GM12878 (cell line): ENCODE results near the gene TLX2. TPM values are rescaled to one million over a fixed set of nuclear protein-coding genes. Genes with fewer than 3 reads are reported as not detected.

Experiments
- ATAC-seq: fragments of 200-7000 bp; cut with Tn5 transposase; 3 replicates; pipeline ENCODE4 v1.9.1; 2020; ENCODE audit warnings: mild to moderate bottlenecking, moderate library complexity
- BruUV-seq: library from RNA; stranded (reverse); fragments of 400-500 nt; replicated peaks from 2 replicates; lab custom pipeline; 2021; lab: Mats Ljungman, UMichigan
- CTCF ChIA-PET: fragments of 300-600 bp; sonication (Branson Sonifier 250); formaldehyde crosslinking; extraction: SDS; loops from one replicate; lab custom pipeline; 2021; ENCODE audit warnings: inconsistent platforms; lab: Yijun Ruan, JAX
- POLR2A ChIA-PET: fragments of 350-600 bp; formaldehyde crosslinking; extraction: SDS; loops from one replicate; lab custom pipeline; 2021; ENCODE audit warnings: inconsistent platforms; lab: Charles Lee
- RAD21 ChIA-PET: fragments of 300-600 bp; sonication (Branson Sonifier 250); formaldehyde crosslinking; loops from one replicate; lab custom pipeline; 2023; ENCODE audit warnings: antibody characterized with exemption; ENCODE audit not compliant: unreplicated experiment; lab: Charles Lee
- SMC1A ChIA-PET: fragments of 300-600 bp; sonication (Branson Sonifier 250); formaldehyde crosslinking; loops from one replicate; lab custom pipeline; 2023; ENCODE audit not compliant: unreplicated experiment, uncharacterized antibody; lab: Charles Lee
- DNase-seq: peaks from one replicate; pipeline ENCODE4 v3.0.0-alpha.2; 2011; ENCODE audit warnings: low read depth, low spot score
- FAIRE-seq: peaks from 3 replicates; lab custom pipeline; 2011; peaks lifted over from hg19 to GRCh38; lab: Jason Lieb, UNC
- H2AFZ ChIP-seq: 2 replicates; pipeline ENCODE4 v1.6.0; 2011; ENCODE audit warnings: low read depth, low read length, control low read depth; ENCODE audit not compliant: control insufficient read depth
- H3K27ac ChIP-seq: 2 replicates; pipeline ENCODE4 v1.5.1; 2011; ENCODE audit warnings: control low read depth; ENCODE audit not compliant: control insufficient read depth, insufficient read depth
- H3K27me3 ChIP-seq, 2 experiments: replicated peaks in 1 of 2; 2 replicates each; pipeline versions ENCODE4 v1.6.0 to v1.6.1; 2011; ENCODE audit warnings: low read length in 1 of 2; ENCODE audit not compliant: control insufficient read depth in 2 of 2, insufficient read depth in 2 of 2
- H3K36me3 ChIP-seq, 2 experiments: 2 replicates each; pipeline ENCODE4 v1.5.1; 2011; ENCODE audit warnings: low read length in 1 of 2; ENCODE audit not compliant: control insufficient read depth in 2 of 2, insufficient read depth in 2 of 2
- H3K4me1 ChIP-seq: 2 replicates; pipeline ENCODE4 v1.6.1; 2011; ENCODE audit warnings: mild to moderate bottlenecking, low read length, moderate library complexity, mixed read lengths; ENCODE audit not compliant: control insufficient read depth, insufficient read depth
- H3K4me2 ChIP-seq: 2 replicates; pipeline ENCODE4 v1.6.0; 2011; ENCODE audit warnings: control low read depth; ENCODE audit not compliant: control insufficient read depth, insufficient read depth
- H3K4me3 ChIP-seq: fragments of 200-600 bp; sonication (generic); 2 replicates; pipeline ENCODE4 v1.5.1; 2016
- H3K79me2 ChIP-seq: 2 replicates; pipeline ENCODE4 v1.6.0; 2011; ENCODE audit warnings: low read length; ENCODE audit not compliant: control insufficient read depth, insufficient read depth
- H3K9ac ChIP-seq: 2 replicates; pipeline ENCODE4 v1.8.0; 2011; ENCODE audit warnings: low read length, control low read depth, mixed read lengths; ENCODE audit not compliant: control insufficient read depth, insufficient read depth
- H3K9me3 ChIP-seq: replicated peaks from 3 replicates; pipeline ENCODE4 v1.5.1; 2011; ENCODE audit warnings: mild to moderate bottlenecking, low read length; ENCODE audit not compliant: control insufficient read depth, insufficient read depth
- H4K20me1 ChIP-seq: 2 replicates; pipeline ENCODE4 v1.6.0; 2011; ENCODE audit not compliant: control insufficient read depth, insufficient read depth
- ATF7 ChIP-seq: fragments of 450-650 bp; IDR thresholded peaks from 2 replicates; pipeline ENCODE4 v1.6.1; 2016; ENCODE audit warnings: low read depth, mild to moderate bottlenecking
- CREB1 ChIP-seq: IDR thresholded peaks from 2 replicates; pipeline ENCODE4 v1.6.1; 2012; ENCODE audit warnings: low read depth, mild to moderate bottlenecking, inconsistent platforms
- HDAC6 ChIP-seq: fragments of 200-600 bp; sonication (generic); IDR thresholded peaks from one replicate; pipeline ENCODE4 v1.8.0; 2017; ENCODE audit warnings: antibody characterized with exemption; ENCODE audit not compliant: unreplicated experiment
- NFIC ChIP-seq: IDR thresholded peaks from 2 replicates; pipeline ENCODE4 v1.6.1; 2012; ENCODE audit warnings: low read depth, mild to moderate bottlenecking, inconsistent platforms, low read length, moderate library complexity
- RFX5 ChIP-seq: IDR thresholded peaks from 2 replicates; pipeline ENCODE4 v1.6.1; 2011; ENCODE audit warnings: low read depth, low read length, improper control_type of control experiment
- SMAD5 ChIP-seq: IDR thresholded peaks from 2 replicates; pipeline ENCODE4 v1.6.1; 2016; ENCODE audit warnings: antibody characterized with exemption, low read depth
- SUPT20H ChIP-seq: IDR thresholded peaks from 2 replicates; pipeline ENCODE4 v1.6.1; 2011; ENCODE audit warnings: low read depth, mild to moderate bottlenecking, low read length, moderate library complexity, borderline replicate concordance; ENCODE audit not compliant: control insufficient read depth
- TARDBP ChIP-seq: IDR thresholded peaks from 2 replicates; pipeline ENCODE4 v1.6.1; 2016; ENCODE audit warnings: borderline replicate concordance
- ZNF384 ChIP-seq: IDR thresholded peaks from 2 replicates; pipeline ENCODE4 v1.6.1; 2012; ENCODE audit warnings: low read depth, mild to moderate bottlenecking, low read length, improper control_type of control experiment, borderline replicate concordance
- WGBS: methylation state at CpG from one replicate; pipeline ENCODE4 v1.1.6; 2016; ENCODE audit warnings: low lambda C conversion rate; ENCODE audit not compliant: insufficient replicate concordance, insufficient coverage; ENCODE audit errors: missing lambda C conversion rate; 5-methylcytosine and 5-hydroxymethylcytosine counted together
- in situ Hi-C: fragments of 300-500 bp; cut with MboI; formaldehyde crosslinking; loops from 9 replicates; pipeline ENCODE4 v1.14.3; 2018; ENCODE audit warnings: mixed read lengths
- intact Hi-C: fragments of 100-400 bp; cut with micrococcal nuclease; formaldehyde crosslinking; loops from one replicate; pipeline ENCODE4 v1.14.2; 2022; ENCODE audit not compliant: unreplicated experiment
- polyA plus RNA-seq, 11 experiments: library from polyadenylated mRNA; depleted of rRNA in 4 of 11; unstranded in 6 of 11; stranded (reverse) in 5 of 11; fragments of >200 nt; fragmentation: Nextera tagmentation in 4 of 11; fragmentation: Illumina TruSeq in 1 of 11; extraction: Ambion mirVana in 4 of 11; extraction: Trizol in 1 of 11; gene quantifications; 1 replicate in 1 of 11; 2 replicates in 10 of 11; pipeline versions ENCODE4 v1.2.1 to v1.2.3, GENCODE V29; 2011 to 2016; ENCODE audit warnings: inconsistent platforms in 2 of 11, missing spikeins in 2 of 11, low read depth in 1 of 11
- total RNA-seq, 4 experiments: library from RNA; depleted of rRNA in 3 of 4; stranded (reverse); fragments of >200 nt in 3 of 4; fragmentation: Illumina TruSeq in 1 of 4; extraction: Trizol in 1 of 4; gene quantifications; 2 replicates each; pipeline versions ENCODE4 v1.2.1 to v1.2.3, GENCODE V29; 2013 to 2021
- TF ChIP-seq, protein P1 (sequence below): fragments of 150-350 bp; IDR thresholded peaks from 2 replicates; pipeline ENCODE4 v1.6.1; 2014; ENCODE audit warnings: mild to moderate bottlenecking, low read depth, low read length
- TF ChIP-seq, protein P2 (sequence below): fragments of 450-650 bp; IDR thresholded peaks from 2 replicates; pipeline ENCODE4 v1.6.1; 2017; ENCODE audit warnings: low read depth, mild to moderate bottlenecking, moderate library complexity
- TF ChIP-seq, protein P3 (sequence below): IDR thresholded peaks from 2 replicates; pipeline ENCODE4 v1.6.1; 2011; ENCODE audit warnings: low read depth, low read length, improper control_type of control experiment, borderline replicate concordance
- TF ChIP-seq, protein P4 (sequence below): IDR thresholded peaks from 2 replicates; pipeline ENCODE4 v1.6.1; 2012; ENCODE audit warnings: mild to moderate bottlenecking, low read depth, low read length

The TLX2 gene
- total and polyA plus RNA-seq, 10 of the 15 experiments (the other 5 are each of a cell fraction or from before 2014, with no cell fraction given) = 0.06 to 5.5 (median 3.6) TPM; not detected in 1

DNA sequence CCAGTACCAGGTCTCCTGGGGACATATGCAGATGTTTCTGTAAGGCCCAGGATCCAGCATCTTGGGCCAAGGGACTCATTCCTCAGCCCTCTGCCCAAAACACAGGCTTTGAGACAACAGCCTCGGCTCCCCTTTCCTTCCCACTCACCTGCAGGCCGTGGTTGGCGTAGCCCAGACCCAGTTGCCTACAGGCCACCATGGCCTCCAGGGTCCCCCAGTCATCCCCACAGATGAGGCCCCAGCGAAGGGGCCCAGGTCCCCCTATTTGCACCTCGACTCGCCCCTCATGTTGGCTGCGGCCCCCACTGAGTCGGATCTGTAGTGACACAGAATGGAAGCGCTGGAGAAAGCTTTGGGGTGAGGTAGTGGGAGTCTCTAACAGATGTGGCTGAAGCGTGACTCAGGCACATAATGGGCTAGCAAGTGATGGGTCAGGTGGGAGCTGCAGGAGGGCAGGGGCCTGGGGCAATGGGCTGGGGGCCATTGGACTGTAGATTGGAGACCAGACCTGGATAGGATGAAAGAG lies 21.3 kb downstream of the TLX2 start:
- no peak overlapping the region for H3K4me2 ChIP-seq
- no peaks in the 10 kb centered on the region for H3K27me3 ChIP-seq
- peaks cover 16% of the 10 kb centered on the region for H3K79me2 ChIP-seq
- intact Hi-C loops = no loop called here
- ChIA-PET CTCF (interaction anchor here (1.0 to 10.4 kb wide), 2 partner anchors 30 to 49 kb away, joined by 3 to 135 read pairs; partner anchors contain the start of gene PCGF1), POLR2A (no interaction called here), SMC1A (interaction anchor here (9.9 kb wide), 1 partner anchor 51 kb away, joined by 208 read pairs; no protein-coding TSS in a partner anchor), RAD21 (no interaction called here)
- H3K4me3 ChIP-seq = no peak overlapping the region
- H3K4me1 ChIP-seq = peaks cover 28% of the 10 kb centered on the region
- H2AFZ ChIP-seq = no peak overlapping the region
- DNase-seq (no peak), ATAC-seq (no peak), FAIRE-seq (no peak)
- peaks cover 8 to 26% of the 10 kb centered on the region in 2 experiments for H3K36me3 ChIP-seq
- in situ Hi-C loops = no loop called here
- H4K20me1 ChIP-seq = no peaks in the 10 kb centered on the region
- H3K9me3 ChIP-seq = no peaks in the 10 kb centered on the region
- no peak overlapping the region for H3K9ac ChIP-seq
- BruUV-seq = no TSS peak
- WGBS = 78% methylated on average over 10 of the region's 10 CpGs
- no peak overlapping the region for H3K27ac ChIP-seq
- TF ChIP-seq CREB1 (no peak), TARDBP (no peak), RFX5 (no peak), SUPT20H (no peak), ZNF384 (no peak), NFIC (no peak), SMAD5 (no peak), ATF7 (no peak), HDAC6 (no peak)
- TF ChIP-seq, protein P1, sequence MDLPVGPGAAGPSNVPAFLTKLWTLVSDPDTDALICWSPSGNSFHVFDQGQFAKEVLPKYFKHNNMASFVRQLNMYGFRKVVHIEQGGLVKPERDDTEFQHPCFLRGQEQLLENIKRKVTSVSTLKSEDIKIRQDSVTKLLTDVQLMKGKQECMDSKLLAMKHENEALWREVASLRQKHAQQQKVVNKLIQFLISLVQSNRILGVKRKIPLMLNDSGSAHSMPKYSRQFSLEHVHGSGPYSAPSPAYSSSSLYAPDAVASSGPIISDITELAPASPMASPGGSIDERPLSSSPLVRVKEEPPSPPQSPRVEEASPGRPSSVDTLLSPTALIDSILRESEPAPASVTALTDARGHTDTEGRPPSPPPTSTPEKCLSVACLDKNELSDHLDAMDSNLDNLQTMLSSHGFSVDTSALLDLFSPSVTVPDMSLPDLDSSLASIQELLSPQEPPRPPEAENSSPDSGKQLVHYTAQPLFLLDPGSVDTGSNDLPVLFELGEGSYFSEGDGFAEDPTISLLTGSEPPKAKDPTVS = no peak
- TF ChIP-seq, protein P2, sequence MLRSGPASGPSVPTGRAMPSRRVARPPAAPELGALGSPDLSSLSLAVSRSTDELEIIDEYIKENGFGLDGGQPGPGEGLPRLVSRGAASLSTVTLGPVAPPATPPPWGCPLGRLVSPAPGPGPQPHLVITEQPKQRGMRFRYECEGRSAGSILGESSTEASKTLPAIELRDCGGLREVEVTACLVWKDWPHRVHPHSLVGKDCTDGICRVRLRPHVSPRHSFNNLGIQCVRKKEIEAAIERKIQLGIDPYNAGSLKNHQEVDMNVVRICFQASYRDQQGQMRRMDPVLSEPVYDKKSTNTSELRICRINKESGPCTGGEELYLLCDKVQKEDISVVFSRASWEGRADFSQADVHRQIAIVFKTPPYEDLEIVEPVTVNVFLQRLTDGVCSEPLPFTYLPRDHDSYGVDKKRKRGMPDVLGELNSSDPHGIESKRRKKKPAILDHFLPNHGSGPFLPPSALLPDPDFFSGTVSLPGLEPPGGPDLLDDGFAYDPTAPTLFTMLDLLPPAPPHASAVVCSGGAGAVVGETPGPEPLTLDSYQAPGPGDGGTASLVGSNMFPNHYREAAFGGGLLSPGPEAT = no peak
- TF ChIP-seq, protein P3, sequence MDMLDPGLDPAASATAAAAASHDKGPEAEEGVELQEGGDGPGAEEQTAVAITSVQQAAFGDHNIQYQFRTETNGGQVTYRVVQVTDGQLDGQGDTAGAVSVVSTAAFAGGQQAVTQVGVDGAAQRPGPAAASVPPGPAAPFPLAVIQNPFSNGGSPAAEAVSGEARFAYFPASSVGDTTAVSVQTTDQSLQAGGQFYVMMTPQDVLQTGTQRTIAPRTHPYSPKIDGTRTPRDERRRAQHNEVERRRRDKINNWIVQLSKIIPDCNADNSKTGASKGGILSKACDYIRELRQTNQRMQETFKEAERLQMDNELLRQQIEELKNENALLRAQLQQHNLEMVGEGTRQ = no peak
- TF ChIP-seq, protein P4, sequence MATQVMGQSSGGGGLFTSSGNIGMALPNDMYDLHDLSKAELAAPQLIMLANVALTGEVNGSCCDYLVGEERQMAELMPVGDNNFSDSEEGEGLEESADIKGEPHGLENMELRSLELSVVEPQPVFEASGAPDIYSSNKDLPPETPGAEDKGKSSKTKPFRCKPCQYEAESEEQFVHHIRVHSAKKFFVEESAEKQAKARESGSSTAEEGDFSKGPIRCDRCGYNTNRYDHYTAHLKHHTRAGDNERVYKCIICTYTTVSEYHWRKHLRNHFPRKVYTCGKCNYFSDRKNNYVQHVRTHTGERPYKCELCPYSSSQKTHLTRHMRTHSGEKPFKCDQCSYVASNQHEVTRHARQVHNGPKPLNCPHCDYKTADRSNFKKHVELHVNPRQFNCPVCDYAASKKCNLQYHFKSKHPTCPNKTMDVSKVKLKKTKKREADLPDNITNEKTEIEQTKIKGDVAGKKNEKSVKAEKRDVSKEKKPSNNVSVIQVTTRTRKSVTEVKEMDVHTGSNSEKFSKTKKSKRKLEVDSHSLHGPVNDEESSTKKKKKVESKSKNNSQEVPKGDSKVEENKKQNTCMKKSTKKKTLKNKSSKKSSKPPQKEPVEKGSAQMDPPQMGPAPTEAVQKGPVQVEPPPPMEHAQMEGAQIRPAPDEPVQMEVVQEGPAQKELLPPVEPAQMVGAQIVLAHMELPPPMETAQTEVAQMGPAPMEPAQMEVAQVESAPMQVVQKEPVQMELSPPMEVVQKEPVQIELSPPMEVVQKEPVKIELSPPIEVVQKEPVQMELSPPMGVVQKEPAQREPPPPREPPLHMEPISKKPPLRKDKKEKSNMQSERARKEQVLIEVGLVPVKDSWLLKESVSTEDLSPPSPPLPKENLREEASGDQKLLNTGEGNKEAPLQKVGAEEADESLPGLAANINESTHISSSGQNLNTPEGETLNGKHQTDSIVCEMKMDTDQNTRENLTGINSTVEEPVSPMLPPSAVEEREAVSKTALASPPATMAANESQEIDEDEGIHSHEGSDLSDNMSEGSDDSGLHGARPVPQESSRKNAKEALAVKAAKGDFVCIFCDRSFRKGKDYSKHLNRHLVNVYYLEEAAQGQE = no peak
